B cell (primary cell): ENCODE measurements around the gene RNF112.

ENCODE experiments used
- CTCF ChIP-seq: fragments of 200-600 bp; IDR thresholded peaks from one replicate; pipeline ENCODE4 v1.8.0; 2022; ENCODE audit warnings: antibody characterized with exemption, mild to moderate bottlenecking
- EZH2 ChIP-seq: IDR thresholded peaks from 2 replicates; pipeline ENCODE4 v1.6.1; 2012; ENCODE audit warnings: borderline replicate concordance, low read depth, mild to moderate bottlenecking, moderate library complexity, low read length; ENCODE audit not compliant: insufficient read depth, poor library complexity, severe bottlenecking

DNA sequence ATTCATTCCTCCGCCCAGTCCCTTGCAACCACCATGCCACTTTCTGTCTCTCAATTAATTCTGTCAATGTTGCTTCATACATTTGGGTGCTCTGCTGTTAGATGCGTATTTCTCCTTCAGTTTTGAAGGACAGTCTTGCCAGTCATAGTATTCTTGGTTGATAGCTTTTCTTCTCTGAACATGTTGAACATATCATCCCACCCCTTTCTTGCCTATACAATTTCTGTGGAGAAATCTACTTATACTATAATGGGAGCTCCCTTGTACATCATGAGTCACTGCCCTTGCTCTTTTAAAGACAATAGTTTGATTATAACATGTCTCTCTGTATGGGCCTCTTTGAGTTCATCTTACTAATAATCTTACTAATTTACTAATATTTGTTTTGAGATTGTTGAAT lies 34.1 kb downstream of the RNF112 start:
- TF ChIP-seq EZH2 (no peak), CTCF (no peak)
